CD8-positive, alpha-beta memory T cell (primary cell): Measurements from ENCODE around the gene RPS25. TPM values are rescaled to one million over a fixed set of nuclear protein-coding genes. Genes with fewer than 3 reads are reported as not detected.
"Not testable (repeated sequence)": the region's sequence is repeated elsewhere in the genome, so short reads cannot be mapped to it uniquely, and the experiment has no call there.

Source experiments
- CTCF ChIA-PET: fragments of 350-600 bp; sonication (Branson Sonifier 250); formaldehyde crosslinking; loops from one replicate; lab custom pipeline; 2021; ENCODE audit warnings: antibody characterized with exemption; lab: Charles Lee
- POLR2A ChIA-PET: fragments of 350-600 bp; sonication (Branson Sonifier 250); formaldehyde crosslinking; loops from one replicate; lab custom pipeline; 2021; ENCODE audit warnings: antibody characterized with exemption; lab: Charles Lee
- DNase-seq, 5 donors: peaks; one replicate each; pipeline versions ENCODE4 v3.0.0 to v3.0.0-alpha.2; 2020 to 2022; ENCODE audit warnings: mixed read lengths in 1 of 5
- H3K27ac ChIP-seq: one replicate; pipeline ENCODE4 v1.7.0; 2013; ENCODE audit warnings: low read depth, mild to moderate bottlenecking, low read length, moderate library complexity
- H3K27me3 ChIP-seq: 2 replicates; pipeline ENCODE4 v1.7.0; 2013; ENCODE audit warnings: low read length, mild to moderate bottlenecking; ENCODE audit not compliant: insufficient read depth, poor library complexity, severe bottlenecking
- H3K36me3 ChIP-seq: 2 replicates; pipeline ENCODE4 v1.7.0; 2013; ENCODE audit warnings: mild to moderate bottlenecking, low read length, moderate library complexity; ENCODE audit not compliant: insufficient read depth
- H3K4me1 ChIP-seq: 2 replicates; pipeline ENCODE4 v1.7.0; 2013; ENCODE audit warnings: mild to moderate bottlenecking, low read length, moderate library complexity; ENCODE audit not compliant: insufficient read depth
- H3K4me3 ChIP-seq: 2 replicates; pipeline ENCODE4 v1.7.0; 2013; ENCODE audit warnings: mild to moderate bottlenecking, low read length
- H3K9me3 ChIP-seq: 2 replicates; pipeline ENCODE4 v1.7.0; 2013; ENCODE audit warnings: mild to moderate bottlenecking, low read length
- H3K27ac Mint-ChIP-seq, 8 donors: one replicate each; pipeline ENCODE4 v1.8.0; 2020 to 2021; ENCODE audit warnings: mixed read lengths in 8 of 8, mild to moderate bottlenecking in 6 of 8, inconsistent platforms in 3 of 8, moderate library complexity in 3 of 8
- H3K27me3 Mint-ChIP-seq, 2 donors: one replicate each; pipeline ENCODE4 v1.8.0; 2020 to 2021; ENCODE audit warnings: mixed read lengths in 2 of 2, mild to moderate bottlenecking in 1 of 2, moderate library complexity in 1 of 2
- H3K36me3 Mint-ChIP-seq, 3 donors: one replicate each; pipeline ENCODE4 v1.8.0; 2020 to 2021; ENCODE audit warnings: mixed read lengths in 3 of 3, inconsistent platforms in 1 of 3, mild to moderate bottlenecking in 1 of 3
- H3K4me1 Mint-ChIP-seq, 3 donors: one replicate each; pipeline ENCODE4 v1.8.0; 2020 to 2021; ENCODE audit warnings: mixed read lengths in 3 of 3, inconsistent platforms in 1 of 3, mild to moderate bottlenecking in 1 of 3
- H3K4me3 Mint-ChIP-seq, 7 donors: one replicate each; pipeline ENCODE4 v1.8.0; 2020 to 2021; ENCODE audit warnings: mixed read lengths in 7 of 7, mild to moderate bottlenecking in 6 of 7, moderate library complexity in 4 of 7, inconsistent platforms in 2 of 7
- H3K9me3 Mint-ChIP-seq, 5 donors: one replicate each; pipeline ENCODE4 v1.8.0; 2020 to 2022; ENCODE audit warnings: mixed read lengths in 5 of 5, mild to moderate bottlenecking in 3 of 5, moderate library complexity in 2 of 5, inconsistent platforms in 1 of 5
- polyA plus RNA-seq: library from polyadenylated mRNA; unstranded; fragments of 300-500 nt; fragmentation: Illumina TruSeq; gene quantifications from one replicate; pipeline ENCODE4 v1.2.3, GENCODE V29; 2021
- total RNA-seq, 2 experiments: library from RNA; stranded (reverse); gene quantifications; one replicate each; pipeline ENCODE4 v1.2.3, GENCODE V29; 2021

The RPS25 gene
- total and polyA plus RNA-seq, 3 experiments from 2014 or later, result 1,415 to 4,526 (median 1,447) TPM

GRCh38 chr11:119049081-119049480 lies 30.9 kb upstream of the RPS25 start:
- DNase-seq, result no peak
- peak overlapping the region in 1 of 8 donors; percentile 78 for H3K27ac Mint-ChIP-seq
- H3K9me3 Mint-ChIP-seq, result no peaks in the 10 kb centered on the region
- Histone ChIP-seq H3K36me3 (peaks cover 68% of the 10 kb centered on the region), H3K9me3 (no peaks in the 10 kb centered on the region), H3K27ac (no peak overlapping the region), H3K27me3 (no peaks in the 10 kb centered on the region), H3K4me3 (no peak overlapping the region), H3K4me1 (no peaks in the 10 kb centered on the region)
- H3K4me1 Mint-ChIP-seq, result peaks cover 9 to 26% (median 14%) of the 10 kb centered on the region in 3 donors
- peaks cover 19 to 94% (median 21%) of the 10 kb centered on the region in 3 donors for H3K36me3 Mint-ChIP-seq
- ChIA-PET CTCF (no interaction called here), POLR2A (no interaction called here)
- H3K4me3 Mint-ChIP-seq, result no peak overlapping the region
- no peaks in the 10 kb centered on the region for H3K27me3 Mint-ChIP-seq

DNA sequence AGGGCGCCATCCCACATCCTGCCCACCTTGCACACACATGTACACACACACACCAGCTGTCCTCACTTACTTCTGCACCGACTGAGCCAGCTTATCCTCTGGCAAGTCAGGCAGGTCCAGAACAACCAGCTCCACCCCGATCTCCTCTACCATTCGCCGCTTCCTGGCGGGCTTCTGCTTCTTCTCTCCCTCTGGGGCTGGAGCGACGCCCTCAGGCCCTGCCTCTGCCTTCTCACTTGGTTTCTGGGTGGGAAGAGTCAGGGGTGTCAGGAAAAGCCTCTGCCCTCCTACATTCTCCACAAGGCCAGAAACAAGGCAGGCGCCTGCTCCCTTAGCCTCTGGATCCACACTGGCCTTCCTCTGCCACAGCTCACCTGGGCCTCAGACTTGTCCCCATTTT lies 30.5 kb upstream of the RPS25 start:
- CTCF ChIA-PET, result no interaction called here
- Histone ChIP-seq H3K4me3 (no peak overlapping the region), H3K36me3 (peaks cover 63% of the 10 kb centered on the region), H3K9me3 (no peaks in the 10 kb centered on the region), H3K4me1 (no peaks in the 10 kb centered on the region), H3K27me3 (no peaks in the 10 kb centered on the region), H3K27ac (no peak overlapping the region)
- Mint-ChIP-seq H3K27me3 (no peaks in the 10 kb centered on the region), H3K27ac (no peak overlapping the region), H3K36me3 (peaks cover 19 to 90% (median 21%) of the 10 kb centered on the region in 3 donors), H3K4me3 (peak overlapping the region in 1 of 7 donors; percentile 69), H3K9me3 (no peaks in the 10 kb centered on the region), H3K4me1 (peaks cover 7 to 22% (median 13%) of the 10 kb centered on the region in 3 donors)
- DNase-seq, result no peak
- POLR2A ChIA-PET, result no interaction called here

GRCh38 chr11:119047205-119047604 lies 29.1 kb upstream of the RPS25 start:
- Mint-ChIP-seq H3K4me3 (no peak overlapping the region), H3K27me3 (no peaks in the 10 kb centered on the region), H3K9me3 (no peaks in the 10 kb centered on the region), H3K4me1 (peaks cover 0 to 12% (median 8%) of the 10 kb centered on the region in 3 donors), H3K36me3 (peaks cover 13 to 75% (median 15%) of the 10 kb centered on the region in 3 donors), H3K27ac (peak overlapping the region in 2 of 8 donors; percentile 24 to 73)
- no peak overlapping the region for H3K27ac ChIP-seq
- no peaks in the 10 kb centered on the region for H3K27me3 ChIP-seq
- ChIA-PET POLR2A (interaction anchor here (0.8 kb wide), 1 partner anchor 347 kb away, joined by 3 read pairs; no protein-coding TSS in a partner anchor), CTCF (no interaction called here)
- no peak for DNase-seq
- peaks cover 50% of the 10 kb centered on the region for H3K36me3 ChIP-seq
- no peaks in the 10 kb centered on the region for H3K4me1 ChIP-seq
- no peaks in the 10 kb centered on the region for H3K9me3 ChIP-seq
- H3K4me3 ChIP-seq, result no peak overlapping the region

GRCh38 chr11:119046489-119046888 lies 28.3 kb upstream of the RPS25 start:
- H3K4me3 ChIP-seq, result no peak overlapping the region
- H3K27ac ChIP-seq, result no peak overlapping the region
- H3K36me3 ChIP-seq, result peaks cover 43% of the 10 kb centered on the region
- POLR2A ChIA-PET, result interaction anchor here (0.8 kb wide), 1 partner anchor 346 kb away, joined by 3 read pairs; no protein-coding TSS in a partner anchor
- no peaks in the 10 kb centered on the region for H3K9me3 ChIP-seq
- DNase-seq, result no peak
- Mint-ChIP-seq H3K4me1 (peaks cover 0 to 5% (median 4%) of the 10 kb centered on the region in 3 donors), H3K27me3 (no peaks in the 10 kb centered on the region), H3K9me3 (no peaks in the 10 kb centered on the region), H3K4me3 (no peak overlapping the region), H3K36me3 (peaks cover 12 to 68% (median 13%) of the 10 kb centered on the region in 3 donors), H3K27ac (no peak overlapping the region)
- H3K4me1 ChIP-seq, result no peaks in the 10 kb centered on the region
- CTCF ChIA-PET, result interaction anchor here (1.1 kb wide), 1 partner anchor 15 kb away, joined by 3 read pairs; no protein-coding TSS in a partner anchor
- no peaks in the 10 kb centered on the region for H3K27me3 ChIP-seq

DNA sequence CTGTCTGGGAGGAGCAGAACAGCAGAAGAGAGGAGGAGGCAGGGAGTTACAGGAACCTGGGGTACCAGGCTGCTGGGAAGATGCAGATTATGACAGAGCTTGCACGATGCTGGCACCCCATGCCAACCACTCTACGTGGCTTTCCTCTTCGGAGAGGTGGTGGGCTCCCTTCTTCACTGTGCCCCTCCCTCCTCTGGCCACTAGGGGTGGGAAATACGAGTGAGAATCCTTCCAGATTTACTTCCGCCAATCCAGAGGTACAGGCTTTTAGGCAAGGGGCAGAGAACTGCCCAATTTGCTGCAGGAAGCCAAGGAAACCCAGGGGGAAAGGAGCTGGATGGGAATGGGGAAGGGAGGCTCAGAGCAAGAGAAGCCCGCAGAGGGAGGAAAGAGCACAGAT lies 26.6 kb upstream of the RPS25 start:
- DNase-seq, result no peak
- H3K9me3 Mint-ChIP-seq, result no peaks in the 10 kb centered on the region
- no peaks in the 10 kb centered on the region for H3K27me3 Mint-ChIP-seq
- Histone ChIP-seq H3K4me1 (no peaks in the 10 kb centered on the region), H3K27me3 (no peaks in the 10 kb centered on the region), H3K36me3 (peaks cover 31% of the 10 kb centered on the region), H3K4me3 (no peak overlapping the region), H3K9me3 (no peaks in the 10 kb centered on the region), H3K27ac (no peak overlapping the region)
- ChIA-PET POLR2A (no interaction called here), CTCF (no interaction called here)
- H3K4me1 Mint-ChIP-seq, result no peaks in the 10 kb centered on the region
- no peak overlapping the region for H3K4me3 Mint-ChIP-seq
- peak overlapping the region in 1 of 8 donors; percentile 19 for H3K27ac Mint-ChIP-seq
- peaks cover 5 to 53% (median 10%) of the 10 kb centered on the region in 3 donors for H3K36me3 Mint-ChIP-seq

- Mint-ChIP-seq H3K27ac (no peak overlapping the region), H3K4me3 (no peak overlapping the region), H3K9me3 (no peaks in the 10 kb centered on the region), H3K36me3 (peaks cover 5 to 35% (median 6%) of the 10 kb centered on the region in 3 donors), H3K4me1 (no peaks in the 10 kb centered on the region), H3K27me3 (peaks cover 0 to 2% of the 10 kb centered on the region in 2 donors)
- ChIA-PET POLR2A (no interaction called here), CTCF (no interaction called here)
- DNase-seq, result no peak
- Histone ChIP-seq H3K4me1 (no peaks in the 10 kb centered on the region), H3K36me3 (peaks cover 16% of the 10 kb centered on the region), H3K27ac (no peak overlapping the region), H3K4me3 (no peak overlapping the region), H3K27me3 (no peaks in the 10 kb centered on the region), H3K9me3 (no peaks in the 10 kb centered on the region)
Measured at GRCh38 chr11:119042927-119043326, 24.8 kb upstream of the RPS25 start.

- no peak overlapping the region for H3K4me3 ChIP-seq
- ChIA-PET POLR2A (no interaction called here), CTCF (interaction anchor here (1.6 kb wide), 1 partner anchor 10 kb away, joined by 3 read pairs; no protein-coding TSS in a partner anchor)
- H3K27me3 ChIP-seq, result no peaks in the 10 kb centered on the region
- no peaks in the 10 kb centered on the region for H3K4me1 Mint-ChIP-seq
- no peaks in the 10 kb centered on the region for H3K4me1 ChIP-seq
- H3K27ac ChIP-seq, result no peak overlapping the region
- peaks cover 0 to 3% of the 10 kb centered on the region in 2 donors for H3K27me3 Mint-ChIP-seq
- peaks cover 7% of the 10 kb centered on the region for H3K36me3 ChIP-seq
- peaks cover 0 to 26% (median 3%) of the 10 kb centered on the region in 3 donors for H3K36me3 Mint-ChIP-seq
- DNase-seq, result no peak
- H3K9me3 Mint-ChIP-seq, result no peaks in the 10 kb centered on the region
- H3K9me3 ChIP-seq, result no peaks in the 10 kb centered on the region
- H3K27ac Mint-ChIP-seq, result peak overlapping the region in 2 of 8 donors; percentile 12 to 43
- H3K4me3 Mint-ChIP-seq, result no peak overlapping the region
Measured at GRCh38 chr11:119041821-119042514, 23.8 kb upstream of the RPS25 start.

DNA sequence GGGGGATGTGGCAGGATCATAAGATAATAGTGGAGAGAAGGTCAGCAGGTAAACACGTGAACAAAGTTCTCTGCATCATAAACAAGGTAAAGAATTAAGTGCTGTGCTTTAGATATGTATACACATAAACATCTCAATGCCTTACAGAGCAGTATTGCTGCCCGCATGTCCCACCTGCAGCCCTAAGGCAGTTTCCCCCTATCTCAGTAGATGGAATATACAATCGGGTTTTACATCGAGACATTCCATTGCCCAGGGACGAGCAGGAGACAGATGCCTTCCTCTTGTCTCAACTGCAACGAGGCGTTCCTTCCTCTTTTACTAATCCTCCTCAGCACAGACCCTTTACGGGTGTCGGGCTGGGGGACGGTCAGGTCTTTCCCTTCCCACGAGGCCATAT lies 21.3 kb upstream of the RPS25 start:
- POLR2A ChIA-PET, result interaction anchor here (1.4 kb wide), 1 partner anchor 17 kb away, joined by 4 read pairs; the partner anchor contains the start of gene HYOU1
- CTCF ChIA-PET, H3K4me1 ChIP-seq, H3K9me3 ChIP-seq, H3K27me3 ChIP-seq, H3K27me3 Mint-ChIP-seq, H3K36me3 ChIP-seq, H3K9me3 Mint-ChIP-seq, DNase-seq, H3K27ac ChIP-seq, H3K4me3 ChIP-seq, H3K36me3 Mint-ChIP-seq, H3K27ac Mint-ChIP-seq, H3K4me1 Mint-ChIP-seq, H3K4me3 Mint-ChIP-seq: not testable (repeated sequence)
